ENCODE results near the gene CDH20.

CDH20 gene

GRCh38 chr18:61471541-61471940, 138.3 kb downstream of the CDH20 start:
- Histone ChIP-seq H3K4me3 (ENCODE audit: insufficient read depth, low read length, poor library complexity, severe bottlenecking) (no peak overlapping the region), H3K36me3 (ENCODE audit: low read length) (no peaks in the 10 kb centered on the region), H3K27ac (ENCODE audit: low read depth, low read length) (no peak overlapping the region), H3K27me3 (ENCODE audit: low read length) (no peaks in the 10 kb centered on the region), H3K9me3 (ENCODE audit: insufficient read depth, low read length) (no peaks in the 10 kb centered on the region), H3K79me2 (ENCODE audit: insufficient read depth, low read length) (no peaks in the 10 kb centered on the region), H3F3A (ENCODE audit: insufficient read depth) (no peaks in the 10 kb centered on the region), H2AFZ (ENCODE audit: low read depth, low read length, severe bottlenecking) (no peak overlapping the region), H3K9ac (ENCODE audit: low read length) (no peak overlapping the region), H3K9me2 (replicated peaks; ENCODE audit: insufficient read depth, low read length) (no peaks in the 10 kb centered on the region), H4K20me1 (ENCODE audit: low read depth, low read length) (no peaks in the 10 kb centered on the region), H3K4me2 (ENCODE audit: low read depth, low read length, poor library complexity, severe bottlenecking) (no peak overlapping the region)
- TF ChIP-seq EZH2phosphoT487 (conservative IDR thresholded peaks at IDR 0.05; ENCODE audit: low read length) = no peak
- TF ChIP-seq CTCF (IDR thresholded peaks at IDR 0.05; ENCODE audit: insufficient read depth, low read length, poor library complexity, severe bottlenecking) = no peak

- Histone ChIP-seq H3K4me3 (ENCODE audit: insufficient read depth, low read length, poor library complexity, severe bottlenecking) (no peak overlapping the region), H3K27ac (ENCODE audit: low read depth, low read length) (no peak overlapping the region), H3K27me3 (ENCODE audit: low read length) (no peaks in the 10 kb centered on the region), H3K79me2 (ENCODE audit: insufficient read depth, low read length) (no peaks in the 10 kb centered on the region), H4K20me1 (ENCODE audit: low read depth, low read length) (no peaks in the 10 kb centered on the region), H3K4me2 (ENCODE audit: low read depth, low read length, poor library complexity, severe bottlenecking) (no peak overlapping the region), H2AFZ (ENCODE audit: low read depth, low read length, severe bottlenecking) (no peak overlapping the region), H3F3A (ENCODE audit: insufficient read depth) (no peaks in the 10 kb centered on the region), H3K9me3 (ENCODE audit: insufficient read depth, low read length) (no peaks in the 10 kb centered on the region), H3K9ac (ENCODE audit: low read length) (no peak overlapping the region), H3K36me3 (ENCODE audit: low read length) (no peaks in the 10 kb centered on the region), H3K9me2 (replicated peaks; ENCODE audit: insufficient read depth, low read length) (no peaks in the 10 kb centered on the region)
- TF ChIP-seq CTCF (IDR thresholded peaks at IDR 0.05; ENCODE audit: insufficient read depth, low read length, poor library complexity, severe bottlenecking) (no peak), EZH2phosphoT487 (conservative IDR thresholded peaks at IDR 0.05; ENCODE audit: low read length) (no peak)
These were observed 138.7 kb downstream of the CDH20 start for GRCh38 chr18:61471942-61472341.

DNA sequence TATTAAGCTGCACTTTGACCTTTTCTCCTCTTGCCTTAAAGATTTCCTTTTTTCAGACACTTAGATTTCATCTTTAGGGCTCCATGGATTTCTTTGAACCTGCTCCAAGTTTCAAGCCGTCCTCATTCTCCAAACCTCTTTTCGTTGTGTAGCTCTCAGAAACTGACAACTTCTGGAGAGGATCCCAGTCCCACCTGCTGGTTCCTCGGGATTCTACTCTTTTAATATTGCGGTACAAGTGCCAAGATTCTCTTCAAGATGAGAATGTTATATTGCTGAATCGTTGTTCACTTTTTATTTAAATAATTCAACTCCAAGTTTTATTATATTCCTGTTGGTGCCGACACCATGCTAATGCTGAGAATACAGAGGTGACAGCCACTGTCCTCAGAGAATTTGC, 141.1 kb downstream of the CDH20 start:
- Histone ChIP-seq H3K9ac (ENCODE audit: low read length) (no peak overlapping the region), H3K9me2 (replicated peaks; ENCODE audit: insufficient read depth, low read length) (no peaks in the 10 kb centered on the region), H2AFZ (ENCODE audit: low read depth, low read length, severe bottlenecking) (no peak overlapping the region), H3K27ac (ENCODE audit: low read depth, low read length) (no peak overlapping the region), H3K4me2 (ENCODE audit: low read depth, low read length, poor library complexity, severe bottlenecking) (no peak overlapping the region), H4K20me1 (ENCODE audit: low read depth, low read length) (no peaks in the 10 kb centered on the region), H3K36me3 (ENCODE audit: low read length) (no peaks in the 10 kb centered on the region), H3F3A (ENCODE audit: insufficient read depth) (no peaks in the 10 kb centered on the region), H3K4me3 (ENCODE audit: insufficient read depth, low read length, poor library complexity, severe bottlenecking) (no peak overlapping the region), H3K79me2 (ENCODE audit: insufficient read depth, low read length) (no peaks in the 10 kb centered on the region), H3K9me3 (ENCODE audit: insufficient read depth, low read length) (no peaks in the 10 kb centered on the region), H3K27me3 (ENCODE audit: low read length) (no peaks in the 10 kb centered on the region)
- TF ChIP-seq EZH2phosphoT487 (conservative IDR thresholded peaks at IDR 0.05; ENCODE audit: low read length) = no peak
- no peak for TF ChIP-seq CTCF (IDR thresholded peaks at IDR 0.05; ENCODE audit: insufficient read depth, low read length, poor library complexity, severe bottlenecking)

GRCh38 chr18:61474918-61475317, 141.7 kb downstream of the CDH20 start:
- no peak overlapping the region for H3K4me3 ChIP-seq (ENCODE audit: insufficient read depth, low read length, poor library complexity, severe bottlenecking)
- TF ChIP-seq EZH2phosphoT487 (conservative IDR thresholded peaks at IDR 0.05; ENCODE audit: low read length) = no peak
- TF ChIP-seq CTCF (IDR thresholded peaks at IDR 0.05; ENCODE audit: insufficient read depth, low read length, poor library complexity, severe bottlenecking) = no peak
- no peaks in the 10 kb centered on the region for H3K36me3 ChIP-seq (ENCODE audit: low read length)
- no peaks in the 10 kb centered on the region for H3K27me3 ChIP-seq (ENCODE audit: low read length)
- no peak overlapping the region for H3K27ac ChIP-seq (ENCODE audit: low read depth, low read length)
- H3K9me3 ChIP-seq (ENCODE audit: insufficient read depth, low read length) = no peaks in the 10 kb centered on the region
- no peaks in the 10 kb centered on the region for H3K79me2 ChIP-seq (ENCODE audit: insufficient read depth, low read length)
- no peaks in the 10 kb centered on the region for H3F3A ChIP-seq (ENCODE audit: insufficient read depth)
- H3K9me2 ChIP-seq (replicated peaks; ENCODE audit: insufficient read depth, low read length) = no peaks in the 10 kb centered on the region
- H2AFZ ChIP-seq (ENCODE audit: low read depth, low read length, severe bottlenecking) = no peak overlapping the region
- H3K4me2 ChIP-seq (ENCODE audit: low read depth, low read length, poor library complexity, severe bottlenecking) = no peak overlapping the region
- no peaks in the 10 kb centered on the region for H4K20me1 ChIP-seq (ENCODE audit: low read depth, low read length)
- no peak overlapping the region for H3K9ac ChIP-seq (ENCODE audit: low read length)
